ENCODE data around the gene VEZT.

The VEZT gene

GRCh38 chr12:95335948-95336347 is 118.3 kb downstream of the VEZT start:
- ChIA-PET CTCF (interaction anchor here (1.1 kb wide), 2 partner anchors 8 to 16 kb away, joined by 3 to 4 read pairs; no protein-coding TSS in a partner anchor), POLR2A (no interaction called here)
- DNase-seq (ENCODE audit: extremely low spot score) = no peak
- TF ChIP-seq CTCF (IDR thresholded peaks at IDR 0.05; ENCODE audit: control extremely low read depth, extremely low read depth, low read depth, missing control alignments) = no peak

GRCh38 chr12:95336387-95337067 is 118.9 kb downstream of the VEZT start:
- TF ChIP-seq CTCF (IDR thresholded peaks at IDR 0.05; ENCODE audit: control extremely low read depth, extremely low read depth, low read depth, missing control alignments) = peak; percentile 5
- DNase-seq (ENCODE audit: extremely low spot score) = no peak
- ChIA-PET CTCF (interaction anchor here (1.1 kb wide), 2 partner anchors 9 to 15 kb away, joined by 3 to 4 read pairs; no protein-coding TSS in a partner anchor), POLR2A (no interaction called here)

- CTCF ChIA-PET = interaction anchor here (1.1 kb wide), 1 partner anchor 10 kb away, joined by 3 read pairs; no protein-coding TSS in a partner anchor
- POLR2A ChIA-PET = no interaction called here
- no peak for DNase-seq (ENCODE audit: extremely low spot score)
- no peak for TF ChIP-seq CTCF (IDR thresholded peaks at IDR 0.05; ENCODE audit: control extremely low read depth, extremely low read depth, low read depth, missing control alignments)
Measured at GRCh38 chr12:95337146-95337545, 119.5 kb downstream of the VEZT start.

- POLR2A ChIA-PET = no interaction called here
- CTCF ChIA-PET = no interaction called here
- TF ChIP-seq CTCF (IDR thresholded peaks at IDR 0.05; ENCODE audit: control extremely low read depth, extremely low read depth, low read depth, missing control alignments) = no peak
- DNase-seq (ENCODE audit: extremely low spot score) = no peak
Measured at GRCh38 chr12:95339086-95339788, 121.6 kb downstream of the VEZT start.

GRCh38 chr12:95342008-95342407 is 124.4 kb downstream of the VEZT start:
- ChIA-PET CTCF (interaction anchor here (1.3 kb wide), 1 partner anchor 10 kb away, joined by 5 read pairs; no protein-coding TSS in a partner anchor), POLR2A (no interaction called here)
- no peak for DNase-seq (ENCODE audit: extremely low spot score)
- TF ChIP-seq CTCF (IDR thresholded peaks at IDR 0.05; ENCODE audit: control extremely low read depth, extremely low read depth, low read depth, missing control alignments) = no peak

- ChIA-PET POLR2A (no interaction called here), CTCF (no interaction called here)
- no peak for DNase-seq (ENCODE audit: extremely low spot score)
- no peak for TF ChIP-seq CTCF (IDR thresholded peaks at IDR 0.05; ENCODE audit: control extremely low read depth, extremely low read depth, low read depth, missing control alignments)
Measured at GRCh38 chr12:95343461-95344230, 126.0 kb downstream of the VEZT start.

All from GM10248 (cell line).